ENCODE data around the gene RPS3. TPM values are rescaled to one million over a fixed set of nuclear protein-coding genes. Genes with fewer than 3 reads are reported as not detected.
A peak's percentile ranks its signal among the peaks of the same experiment; 100 is the strongest.

The RPS3 gene
- total and polyA plus RNA-seq, 2 of the 13 experiments (the other 11 are each of a cell fraction or from before 2014, with no cell fraction given) = 2,143 to 3,616 TPM

DNA sequence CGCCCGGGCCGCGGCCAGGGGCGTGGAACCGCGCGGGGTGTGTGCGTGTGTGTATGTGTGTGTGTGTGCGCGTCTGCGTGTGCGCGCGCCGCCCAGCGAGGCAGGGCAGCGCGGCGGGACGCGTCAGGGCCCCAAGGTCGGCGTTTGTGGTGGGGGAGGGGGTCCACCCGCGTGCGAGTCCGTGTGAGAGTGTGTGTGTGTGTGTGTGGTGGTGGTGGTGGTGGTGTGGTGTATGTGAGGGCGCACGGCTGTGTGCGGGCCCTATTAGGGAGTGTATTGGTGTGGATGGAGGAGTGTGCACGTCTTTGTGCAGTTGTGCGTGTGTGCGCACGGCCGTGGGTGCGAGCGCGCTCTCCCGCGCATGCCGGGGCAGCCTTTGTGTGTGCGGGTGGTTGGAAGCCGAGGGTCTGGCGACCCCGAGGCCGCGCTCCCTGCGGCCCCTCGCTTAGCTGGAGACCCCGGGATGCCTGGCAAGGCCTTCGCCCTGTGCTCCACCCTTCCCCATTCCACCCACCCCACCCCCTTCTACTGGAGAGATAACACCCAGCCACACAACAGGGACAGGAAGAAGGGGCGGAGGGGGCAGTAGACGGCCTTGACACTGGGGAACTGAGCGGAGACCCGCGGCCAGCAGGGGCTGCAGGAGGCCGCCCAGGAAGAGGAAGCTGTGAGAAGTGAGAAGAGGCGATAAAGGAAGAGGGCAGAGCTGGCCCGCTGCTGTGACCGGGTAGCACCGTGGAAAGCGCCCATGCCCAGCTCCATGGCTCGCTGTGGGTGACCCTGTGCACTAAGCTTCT, 47.3 kb upstream of the RPS3 start (continued):
- peak; percentile 83; the same call in 1 of the 2 replicates for TF ChIP-seq GLI4 (CRISPR knock-in tag; IDR thresholded peaks at IDR 0.05; ENCODE audit: borderline replicate concordance)
- TF ChIP-seq ZNF367 (CRISPR knock-in tag; IDR thresholded peaks at IDR 0.05; ENCODE audit: borderline replicate concordance) = no peak
- 0 out of 2 replicates have a peak, but pooled peaks have one; percentile 19 for TF ChIP-seq PRDM10 (CRISPR knock-in tag; IDR thresholded peaks at IDR 0.05; ENCODE audit: low read depth)
- TF ChIP-seq ZFX (CRISPR knock-in tag; IDR thresholded peaks at IDR 0.05; ENCODE audit: low read depth) = peak; percentile 89
- no peak for TF ChIP-seq KLF6 (CRISPR knock-in tag; IDR thresholded peaks at IDR 0.05)
- peak; percentile 65; the same call in 1 of the 2 replicates for TF ChIP-seq AHDC1 (CRISPR knock-in tag; IDR thresholded peaks at IDR 0.05; ENCODE audit: borderline replicate concordance)
- peak; percentile 46; the same call in 1 of the 2 replicates for TF ChIP-seq ZNF564 (CRISPR knock-in tag; IDR thresholded peaks at IDR 0.05)
- TF ChIP-seq, protein P1, sequence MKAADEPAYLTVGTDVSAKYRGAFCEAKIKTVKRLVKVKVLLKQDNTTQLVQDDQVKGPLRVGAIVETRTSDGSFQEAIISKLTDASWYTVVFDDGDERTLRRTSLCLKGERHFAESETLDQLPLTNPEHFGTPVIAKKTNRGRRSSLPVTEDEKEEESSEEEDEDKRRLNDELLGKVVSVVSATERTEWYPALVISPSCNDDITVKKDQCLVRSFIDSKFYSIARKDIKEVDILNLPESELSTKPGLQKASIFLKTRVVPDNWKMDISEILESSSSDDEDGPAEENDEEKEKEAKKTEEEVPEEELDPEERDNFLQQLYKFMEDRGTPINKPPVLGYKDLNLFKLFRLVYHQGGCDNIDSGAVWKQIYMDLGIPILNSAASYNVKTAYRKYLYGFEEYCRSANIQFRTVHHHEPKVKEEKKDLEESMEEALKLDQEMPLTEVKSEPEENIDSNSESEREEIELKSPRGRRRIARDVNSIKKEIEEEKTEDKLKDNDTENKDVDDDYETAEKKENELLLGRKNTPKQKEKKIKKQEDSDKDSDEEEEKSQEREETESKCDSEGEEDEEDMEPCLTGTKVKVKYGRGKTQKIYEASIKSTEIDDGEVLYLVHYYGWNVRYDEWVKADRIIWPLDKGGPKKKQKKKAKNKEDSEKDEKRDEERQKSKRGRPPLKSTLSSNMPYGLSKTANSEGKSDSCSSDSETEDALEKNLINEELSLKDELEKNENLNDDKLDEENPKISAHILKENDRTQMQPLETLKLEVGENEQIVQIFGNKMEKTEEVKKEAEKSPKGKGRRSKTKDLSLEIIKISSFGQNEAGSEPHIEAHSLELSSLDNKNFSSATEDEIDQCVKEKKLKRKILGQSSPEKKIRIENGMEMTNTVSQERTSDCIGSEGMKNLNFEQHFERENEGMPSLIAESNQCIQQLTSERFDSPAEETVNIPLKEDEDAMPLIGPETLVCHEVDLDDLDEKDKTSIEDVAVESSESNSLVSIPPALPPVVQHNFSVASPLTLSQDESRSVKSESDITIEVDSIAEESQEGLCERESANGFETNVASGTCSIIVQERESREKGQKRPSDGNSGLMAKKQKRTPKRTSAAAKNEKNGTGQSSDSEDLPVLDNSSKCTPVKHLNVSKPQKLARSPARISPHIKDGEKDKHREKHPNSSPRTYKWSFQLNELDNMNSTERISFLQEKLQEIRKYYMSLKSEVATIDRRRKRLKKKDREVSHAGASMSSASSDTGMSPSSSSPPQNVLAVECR (CRISPR knock-in tag; IDR thresholded peaks at IDR 0.05; ENCODE audit: borderline replicate concordance) = no peak; the same call in none of the 2 replicates
- no peak for TF ChIP-seq HOXA7 (CRISPR knock-in tag; IDR thresholded peaks at IDR 0.05)
- peak; percentile 87 for TF ChIP-seq ERF (CRISPR knock-in tag; IDR thresholded peaks at IDR 0.05)
- no peak for TF ChIP-seq ZNF33A (CRISPR knock-in tag; IDR thresholded peaks at IDR 0.05; ENCODE audit: borderline replicate concordance)
- TF ChIP-seq MEIS2 (CRISPR knock-in tag; IDR thresholded peaks at IDR 0.05) = peak; percentile 52; the same call in 1 of the 2 replicates
- 0 out of 2 replicates have a peak, but pooled peaks have one; percentile 21 for TF ChIP-seq ZNF761 (CRISPR knock-in tag; conservative IDR thresholded peaks at IDR 0.05)
- TF ChIP-seq JDP2 (CRISPR knock-in tag; IDR thresholded peaks at IDR 0.05; ENCODE audit: borderline replicate concordance) = no peak

All from HepG2 (cell line).